ENCODE data around the gene ARMC2. TPM values are rescaled to one million over a fixed set of nuclear protein-coding genes. Genes with fewer than 3 reads are reported as not detected.

ARMC2 gene
- total and polyA plus RNA-seq, 5 donors from 2014 or later: 3.5 to 12.5 (median 7.3) TPM

- Mint-ChIP-seq H3K27ac (no peak overlapping the region), H3K4me3 (no peak overlapping the region), H3K4me1 (peaks cover 0 to 7% (median 0%) of the 10 kb centered on the region in 4 donors), H3K36me3 (peaks cover 40% of the 10 kb centered on the region), H3K27me3 (no peaks in the 10 kb centered on the region), H3K9me3 (no peaks in the 10 kb centered on the region)
- Histone ChIP-seq H3K4me3 (ENCODE audit: low read depth, low read length) (no peak overlapping the region), H3K27me3 (ENCODE audit: control insufficient read depth, insufficient read depth, low read length) (no peaks in the 10 kb centered on the region), H3K36me3 (ENCODE audit: control insufficient read depth, insufficient read depth, low read length) (peaks cover 80% of the 10 kb centered on the region), H3K27ac (ENCODE audit: insufficient read depth, low read length, poor library complexity, severe bottlenecking) (no peak overlapping the region), H3K4me1 (ENCODE audit: control insufficient read depth, insufficient read depth, low read length, poor library complexity, severe bottlenecking) (no peaks in the 10 kb centered on the region), H3K9me3 (ENCODE audit: control insufficient read depth in 2 of 2, low read length in 2 of 2) (no peaks in the 10 kb centered on the region)
- ATAC-seq (ENCODE audit: low read depth in 2 of 2): no peak
- DNase-seq: no peak
Observed at GRCh38 chr6:108996208-108996607, 148.0 kb downstream of the ARMC2 start.

- Histone ChIP-seq H3K4me3 (ENCODE audit: low read depth, low read length) (no peak overlapping the region), H3K9me3 (ENCODE audit: control insufficient read depth in 2 of 2, low read length in 2 of 2) (no peaks in the 10 kb centered on the region), H3K27ac (ENCODE audit: insufficient read depth, low read length, poor library complexity, severe bottlenecking) (no peak overlapping the region), H3K36me3 (ENCODE audit: control insufficient read depth, insufficient read depth, low read length) (peaks cover 65% of the 10 kb centered on the region), H3K4me1 (ENCODE audit: control insufficient read depth, insufficient read depth, low read length, poor library complexity, severe bottlenecking) (peaks cover 4% of the 10 kb centered on the region), H3K27me3 (ENCODE audit: control insufficient read depth, insufficient read depth, low read length) (no peaks in the 10 kb centered on the region)
- Mint-ChIP-seq H3K4me3 (no peak overlapping the region), H3K4me1 (peaks cover 7 to 19% (median 12%) of the 10 kb centered on the region in 4 donors), H3K27me3 (no peaks in the 10 kb centered on the region), H3K9me3 (no peaks in the 10 kb centered on the region), H3K36me3 (peaks cover 33% of the 10 kb centered on the region), H3K27ac (no peak overlapping the region)
- no peak for DNase-seq
- ATAC-seq (ENCODE audit: low read depth in 2 of 2): no peak
Observed at GRCh38 chr6:108998485-108998884, 150.3 kb downstream of the ARMC2 start.

GRCh38 chr6:108999428-108999827 lies 151.2 kb downstream of the ARMC2 start:
- Mint-ChIP-seq H3K27ac (no peak overlapping the region), H3K27me3 (no peaks in the 10 kb centered on the region), H3K4me1 (peaks cover 11 to 27% (median 14%) of the 10 kb centered on the region in 4 donors), H3K4me3 (no peak overlapping the region), H3K9me3 (no peaks in the 10 kb centered on the region), H3K36me3 (peaks cover 33% of the 10 kb centered on the region)
- peaks cover 7% of the 10 kb centered on the region for H3K4me1 ChIP-seq (ENCODE audit: control insufficient read depth, insufficient read depth, low read length, poor library complexity, severe bottlenecking)
- H3K36me3 ChIP-seq (ENCODE audit: control insufficient read depth, insufficient read depth, low read length): peaks cover 59% of the 10 kb centered on the region
- H3K27me3 ChIP-seq (ENCODE audit: control insufficient read depth, insufficient read depth, low read length): no peaks in the 10 kb centered on the region
- DNase-seq (no peak), ATAC-seq (ENCODE audit: low read depth in 2 of 2) (no peak)
- H3K4me3 ChIP-seq (ENCODE audit: low read depth, low read length): no peak overlapping the region
- H3K9me3 ChIP-seq (ENCODE audit: control insufficient read depth in 2 of 2, low read length in 2 of 2): no peaks in the 10 kb centered on the region
- H3K27ac ChIP-seq (ENCODE audit: insufficient read depth, low read length, poor library complexity, severe bottlenecking): no peak overlapping the region

- no peaks in the 10 kb centered on the region for H3K9me3 Mint-ChIP-seq
- Histone ChIP-seq H3K9me3 (ENCODE audit: control insufficient read depth in 2 of 2, low read length in 2 of 2) (no peaks in the 10 kb centered on the region), H3K4me1 (ENCODE audit: control insufficient read depth, insufficient read depth, low read length, poor library complexity, severe bottlenecking) (peaks cover 7% of the 10 kb centered on the region), H3K4me3 (ENCODE audit: low read depth, low read length) (no peak overlapping the region), H3K36me3 (ENCODE audit: control insufficient read depth, insufficient read depth, low read length) (peaks cover 56% of the 10 kb centered on the region), H3K27ac (ENCODE audit: insufficient read depth, low read length, poor library complexity, severe bottlenecking) (no peak overlapping the region), H3K27me3 (ENCODE audit: control insufficient read depth, insufficient read depth, low read length) (no peaks in the 10 kb centered on the region)
- no peak for ATAC-seq (ENCODE audit: low read depth in 2 of 2)
- H3K27ac Mint-ChIP-seq: no peak overlapping the region
- H3K4me1 Mint-ChIP-seq: peaks cover 18 to 36% (median 21%) of the 10 kb centered on the region in 4 donors
- H3K36me3 Mint-ChIP-seq: peaks cover 33% of the 10 kb centered on the region
- DNase-seq: no peak
- no peaks in the 10 kb centered on the region for H3K27me3 Mint-ChIP-seq
- H3K4me3 Mint-ChIP-seq: no peak overlapping the region
Observed at GRCh38 chr6:109000289-109000688, 152.1 kb downstream of the ARMC2 start.

- Mint-ChIP-seq H3K9me3 (no peaks in the 10 kb centered on the region), H3K4me3 (no peak overlapping the region), H3K27me3 (no peaks in the 10 kb centered on the region), H3K36me3 (peaks cover 26% of the 10 kb centered on the region), H3K27ac (peak overlapping the region in 1 of 3 donors; percentile 28), H3K4me1 (peaks cover 13 to 43% (median 27%) of the 10 kb centered on the region in 4 donors)
- Histone ChIP-seq H3K27ac (ENCODE audit: insufficient read depth, low read length, poor library complexity, severe bottlenecking) (no peak overlapping the region), H3K4me3 (ENCODE audit: low read depth, low read length) (no peak overlapping the region), H3K9me3 (ENCODE audit: control insufficient read depth in 2 of 2, low read length in 2 of 2) (no peaks in the 10 kb centered on the region), H3K4me1 (ENCODE audit: control insufficient read depth, insufficient read depth, low read length, poor library complexity, severe bottlenecking) (peaks cover 11% of the 10 kb centered on the region), H3K27me3 (ENCODE audit: control insufficient read depth, insufficient read depth, low read length) (no peaks in the 10 kb centered on the region), H3K36me3 (ENCODE audit: control insufficient read depth, insufficient read depth, low read length) (peaks cover 46% of the 10 kb centered on the region)
- ATAC-seq (ENCODE audit: low read depth in 2 of 2) (no peak), DNase-seq (no peak)
Observed at GRCh38 chr6:109001291-109001894, 153.2 kb downstream of the ARMC2 start.

GRCh38 chr6:109002051-109002697 lies 154.0 kb downstream of the ARMC2 start:
- Histone ChIP-seq H3K9me3 (ENCODE audit: control insufficient read depth in 2 of 2, low read length in 2 of 2) (no peaks in the 10 kb centered on the region), H3K36me3 (ENCODE audit: control insufficient read depth, insufficient read depth, low read length) (peaks cover 40% of the 10 kb centered on the region), H3K4me3 (ENCODE audit: low read depth, low read length) (peak overlapping the region; percentile 22), H3K27me3 (ENCODE audit: control insufficient read depth, insufficient read depth, low read length) (no peaks in the 10 kb centered on the region), H3K27ac (ENCODE audit: insufficient read depth, low read length, poor library complexity, severe bottlenecking) (no peak overlapping the region), H3K4me1 (ENCODE audit: control insufficient read depth, insufficient read depth, low read length, poor library complexity, severe bottlenecking) (peaks cover 16% of the 10 kb centered on the region)
- no peak for DNase-seq
- no peak for ATAC-seq (ENCODE audit: low read depth in 2 of 2)
- Mint-ChIP-seq H3K9me3 (no peaks in the 10 kb centered on the region), H3K4me1 (peaks cover 14 to 51% (median 35%) of the 10 kb centered on the region in 4 donors), H3K27me3 (no peaks in the 10 kb centered on the region), H3K36me3 (peaks cover 26% of the 10 kb centered on the region), H3K4me3 (peak overlapping the region in 1 of 4 donors; percentile 39), H3K27ac (peak overlapping the region in 1 of 3 donors; percentile 15)

GRCh38 chr6:109002882-109003281 lies 154.7 kb downstream of the ARMC2 start:
- Histone ChIP-seq H3K36me3 (ENCODE audit: control insufficient read depth, insufficient read depth, low read length) (peaks cover 34% of the 10 kb centered on the region), H3K27me3 (ENCODE audit: control insufficient read depth, insufficient read depth, low read length) (no peaks in the 10 kb centered on the region), H3K9me3 (ENCODE audit: control insufficient read depth in 2 of 2, low read length in 2 of 2) (no peaks in the 10 kb centered on the region), H3K4me1 (ENCODE audit: control insufficient read depth, insufficient read depth, low read length, poor library complexity, severe bottlenecking) (peaks cover 16% of the 10 kb centered on the region), H3K27ac (ENCODE audit: insufficient read depth, low read length, poor library complexity, severe bottlenecking) (no peak overlapping the region), H3K4me3 (ENCODE audit: low read depth, low read length) (no peak overlapping the region)
- Mint-ChIP-seq H3K4me3 (no peak overlapping the region), H3K9me3 (no peaks in the 10 kb centered on the region), H3K27ac (no peak overlapping the region), H3K4me1 (peaks cover 19 to 58% (median 41%) of the 10 kb centered on the region in 4 donors), H3K36me3 (peaks cover 20% of the 10 kb centered on the region), H3K27me3 (peaks cover under 1% of the 10 kb centered on the region)
- no peak for ATAC-seq (ENCODE audit: low read depth in 2 of 2)
- no peak for DNase-seq

- H3K4me3 Mint-ChIP-seq: peak overlapping the region; percentile 96 to 99 (median 98)
- H3K4me3 ChIP-seq (ENCODE audit: low read depth, low read length): peak overlapping the region; percentile 98
- H3K27ac ChIP-seq (ENCODE audit: insufficient read depth, low read length, poor library complexity, severe bottlenecking): no peak overlapping the region
- no peaks in the 10 kb centered on the region for H3K9me3 Mint-ChIP-seq
- no peaks in the 10 kb centered on the region for H3K36me3 Mint-ChIP-seq
- H3K27ac Mint-ChIP-seq: peak overlapping the region in 2 of 3 donors; percentile 44 to 47
- H3K27me3 ChIP-seq (ENCODE audit: control insufficient read depth, insufficient read depth, low read length): no peaks in the 10 kb centered on the region
- peaks cover 9% of the 10 kb centered on the region for H3K27me3 Mint-ChIP-seq
- H3K36me3 ChIP-seq (ENCODE audit: control insufficient read depth, insufficient read depth, low read length): no peaks in the 10 kb centered on the region
- peaks cover 41% of the 10 kb centered on the region for H3K4me1 ChIP-seq (ENCODE audit: control insufficient read depth, insufficient read depth, low read length, poor library complexity, severe bottlenecking)
- DNase-seq: no peak
- no peaks in the 10 kb centered on the region for H3K9me3 ChIP-seq (ENCODE audit: control insufficient read depth in 2 of 2, low read length in 2 of 2)
- no peak for ATAC-seq (ENCODE audit: low read depth in 2 of 2)
- H3K4me1 Mint-ChIP-seq: peaks cover 20 to 71% (median 57%) of the 10 kb centered on the region in 4 donors
Observed at GRCh38 chr6:109006818-109007217, 158.6 kb downstream of the ARMC2 start.
